ENCODE data around the gene GRIP2. TPM values are rescaled to one million over a fixed set of nuclear protein-coding genes. Genes with fewer than 3 reads are reported as not detected.
A peak's percentile ranks its signal among the peaks of the same experiment; 100 is the strongest.

Gene GRIP2
- polyA plus RNA-seq, 3 donors = not detected

DNA sequence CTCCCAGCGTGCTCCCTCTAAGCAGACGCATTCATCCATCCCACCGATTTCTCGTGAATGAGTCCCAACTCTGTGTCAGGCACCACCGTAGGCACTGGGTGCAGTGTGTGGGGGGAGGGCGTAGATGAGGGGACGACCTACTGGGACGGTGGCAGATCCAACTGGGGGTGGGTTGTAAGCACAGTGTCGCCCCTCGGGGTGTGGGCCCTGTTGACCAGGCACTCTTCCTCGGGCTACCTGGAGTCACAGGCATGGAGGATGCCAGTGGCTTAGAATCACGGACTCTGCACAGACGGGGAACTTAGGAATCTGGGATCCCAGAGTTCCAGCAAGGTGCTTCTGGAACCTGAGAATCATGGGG, 71.5 kb downstream of the GRIP2 start:
- Histone ChIP-seq H3K27ac (ENCODE audit: low read depth in 1 of 2, low read length in 2 of 2) (no peak overlapping the region), H3K9me3 (replicated peaks in 1 of 2; ENCODE audit: control insufficient read depth in 1 of 2, insufficient read depth in 1 of 2, low read length in 2 of 2) (no peaks in the 10 kb centered on the region), H2AFZ (ENCODE audit: insufficient read depth, low read depth, low read length, poor library complexity, severe bottlenecking) (no peak overlapping the region), H3K27me3 (ENCODE audit: control insufficient read depth in 2 of 2, insufficient read depth in 2 of 2, low read length in 2 of 2) (no peaks in the 10 kb centered on the region), H3K9ac (ENCODE audit: insufficient read depth, low read length, poor library complexity, severe bottlenecking) (no peak overlapping the region), H3K4me3 (replicated peaks in 1 of 3; ENCODE audit: low read depth in 2 of 3, low read length in 3 of 3) (no peak overlapping the region), H3K79me2 (ENCODE audit: insufficient read depth, low read length) (no peaks in the 10 kb centered on the region), H3K36me3 (replicated peaks in 1 of 2; ENCODE audit: control insufficient read depth in 1 of 2, insufficient read depth in 2 of 2, low read length in 2 of 2) (peaks cover 95 to 100% of the 10 kb centered on the region in 2 donors), H3K4me2 (replicated peaks; ENCODE audit: extremely low read depth, low read length, poor library complexity, severe bottlenecking) (no peak overlapping the region), H3K4me1 (ENCODE audit: control insufficient read depth in 1 of 2, insufficient read depth in 2 of 2, low read length in 2 of 2) (no peaks in the 10 kb centered on the region), H4K20me1 (ENCODE audit: insufficient read depth, low read length) (peaks cover 98% of the 10 kb centered on the region)
- WGBS (ENCODE audit: insufficient coverage) = 100% methylated on average over 8 of the region's 13 CpGs
- peaks cover 6% of the 10 kb centered on the region for H3K4me1 Mint-ChIP-seq
- H3K9me3 Mint-ChIP-seq = peaks cover 0 to 2% (median 0%) of the 10 kb centered on the region in 7 donors
- intact Hi-C loops (cut with micrococcal nuclease) = loop anchor here (1.0 to 5.0 kb wide), 3 partner anchors 207 to 266 kb away; no protein-coding TSS in a partner anchor
- no peak for DNase-seq
- no peak overlapping the region for H3K4me3 Mint-ChIP-seq
- TF ChIP-seq, protein P1, sequence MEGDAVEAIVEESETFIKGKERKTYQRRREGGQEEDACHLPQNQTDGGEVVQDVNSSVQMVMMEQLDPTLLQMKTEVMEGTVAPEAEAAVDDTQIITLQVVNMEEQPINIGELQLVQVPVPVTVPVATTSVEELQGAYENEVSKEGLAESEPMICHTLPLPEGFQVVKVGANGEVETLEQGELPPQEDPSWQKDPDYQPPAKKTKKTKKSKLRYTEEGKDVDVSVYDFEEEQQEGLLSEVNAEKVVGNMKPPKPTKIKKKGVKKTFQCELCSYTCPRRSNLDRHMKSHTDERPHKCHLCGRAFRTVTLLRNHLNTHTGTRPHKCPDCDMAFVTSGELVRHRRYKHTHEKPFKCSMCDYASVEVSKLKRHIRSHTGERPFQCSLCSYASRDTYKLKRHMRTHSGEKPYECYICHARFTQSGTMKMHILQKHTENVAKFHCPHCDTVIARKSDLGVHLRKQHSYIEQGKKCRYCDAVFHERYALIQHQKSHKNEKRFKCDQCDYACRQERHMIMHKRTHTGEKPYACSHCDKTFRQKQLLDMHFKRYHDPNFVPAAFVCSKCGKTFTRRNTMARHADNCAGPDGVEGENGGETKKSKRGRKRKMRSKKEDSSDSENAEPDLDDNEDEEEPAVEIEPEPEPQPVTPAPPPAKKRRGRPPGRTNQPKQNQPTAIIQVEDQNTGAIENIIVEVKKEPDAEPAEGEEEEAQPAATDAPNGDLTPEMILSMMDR (IDR thresholded peaks at IDR 0.05) = no peak
- peaks cover 90 to 98% of the 10 kb centered on the region in 2 donors for H3K36me3 Mint-ChIP-seq
- peak overlapping the region in 2 of 7 donors; percentile 25 to 54 for H3K27ac Mint-ChIP-seq
- no peaks in the 10 kb centered on the region for H3K27me3 Mint-ChIP-seq (ENCODE audit: low read depth in 3 of 3)

DNA sequence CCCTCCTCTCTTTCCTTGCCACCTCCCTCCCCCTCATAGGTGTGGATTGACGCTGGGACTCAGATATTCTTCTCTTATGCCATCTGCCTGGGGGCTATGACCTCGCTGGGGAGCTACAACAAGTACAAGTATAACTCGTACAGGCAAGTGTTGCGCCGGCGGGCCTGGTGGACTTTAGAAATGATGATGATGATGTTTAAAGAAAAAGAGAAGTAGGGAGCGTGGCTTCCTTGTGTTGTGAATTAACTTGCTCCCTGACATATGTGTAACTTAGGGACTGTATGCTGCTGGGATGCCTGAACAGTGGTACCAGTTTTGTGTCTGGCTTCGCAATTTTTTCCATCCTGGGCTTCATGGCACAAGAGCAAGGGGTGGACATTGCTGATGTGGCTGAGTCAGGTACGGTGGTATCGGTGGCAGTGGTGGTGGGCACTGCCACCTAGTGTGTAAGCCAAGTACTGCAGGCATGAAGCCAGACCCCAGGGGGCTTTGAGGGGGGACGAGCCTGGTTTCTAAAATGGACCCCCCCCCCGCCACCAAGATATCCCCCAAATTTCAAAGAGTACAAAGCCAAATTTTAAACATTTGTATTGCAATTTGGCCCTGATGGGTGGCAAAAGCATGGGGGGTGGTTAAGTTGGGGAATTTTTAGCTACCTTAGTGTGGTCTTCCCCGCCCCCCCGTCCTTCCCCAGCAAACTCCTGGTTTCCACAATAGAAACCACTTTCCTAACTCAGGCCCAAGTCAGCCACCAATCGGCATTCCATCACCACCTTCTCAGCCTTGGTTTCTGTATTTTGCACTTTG, 72.1 kb downstream of the GRIP2 start:
- H3K4me1 Mint-ChIP-seq = peaks cover 6% of the 10 kb centered on the region
- Histone ChIP-seq H2AFZ (ENCODE audit: insufficient read depth, low read depth, low read length, poor library complexity, severe bottlenecking) (no peak overlapping the region), H3K9ac (ENCODE audit: insufficient read depth, low read length, poor library complexity, severe bottlenecking) (no peak overlapping the region), H3K4me2 (replicated peaks; ENCODE audit: extremely low read depth, low read length, poor library complexity, severe bottlenecking) (no peak overlapping the region), H3K4me3 (replicated peaks in 1 of 3; ENCODE audit: low read depth in 2 of 3, low read length in 3 of 3) (no peak overlapping the region), H3K27me3 (ENCODE audit: control insufficient read depth in 2 of 2, insufficient read depth in 2 of 2, low read length in 2 of 2) (no peaks in the 10 kb centered on the region), H3K9me3 (replicated peaks in 1 of 2; ENCODE audit: control insufficient read depth in 1 of 2, insufficient read depth in 1 of 2, low read length in 2 of 2) (no peaks in the 10 kb centered on the region), H3K27ac (ENCODE audit: low read depth in 1 of 2, low read length in 2 of 2) (peak overlapping the region in 1 of 2 donors; percentile 59), H3K36me3 (replicated peaks in 1 of 2; ENCODE audit: control insufficient read depth in 1 of 2, insufficient read depth in 2 of 2, low read length in 2 of 2) (peaks cover 95 to 100% of the 10 kb centered on the region in 2 donors), H4K20me1 (ENCODE audit: insufficient read depth, low read length) (peaks cover 98% of the 10 kb centered on the region), H3K79me2 (ENCODE audit: insufficient read depth, low read length) (no peaks in the 10 kb centered on the region), H3K4me1 (ENCODE audit: control insufficient read depth in 1 of 2, insufficient read depth in 2 of 2, low read length in 2 of 2) (no peaks in the 10 kb centered on the region)
- WGBS (ENCODE audit: insufficient coverage) = 38% methylated on average over 8 of the region's 15 CpGs
- peak; percentile 13 to 41 (median 35) for DNase-seq
- H3K27me3 Mint-ChIP-seq (ENCODE audit: low read depth in 3 of 3) = no peaks in the 10 kb centered on the region
- peaks cover 0 to 2% (median 0%) of the 10 kb centered on the region in 7 donors for H3K9me3 Mint-ChIP-seq
- no peak overlapping the region for H3K4me3 Mint-ChIP-seq
- peak overlapping the region in 6 of 7 donors; percentile 25 to 88 (median 67) for H3K27ac Mint-ChIP-seq
- TF ChIP-seq, protein P1 (IDR thresholded peaks at IDR 0.05) = peak; percentile 95
- peaks cover 90 to 98% of the 10 kb centered on the region in 2 donors for H3K36me3 Mint-ChIP-seq
- intact Hi-C loops (cut with micrococcal nuclease) = loop anchor here (1.0 to 5.0 kb wide), 3 partner anchors 207 to 266 kb away; no protein-coding TSS in a partner anchor

Measured in CD14-positive monocyte (primary cell).